ENCODE data around the gene ALOX5AP.

The ALOX5AP gene

GRCh38 chr13:30785191-30785850 lies 50.0 kb downstream of the ALOX5AP start:
- H3K36me3 Mint-ChIP-seq (ENCODE audit: low read depth), result peaks cover 2% of the 10 kb centered on the region
- H3K27ac Mint-ChIP-seq, result no peak overlapping the region
- no peak for DNase-seq
- H3K4me3 Mint-ChIP-seq, result no peak overlapping the region
- H3K27me3 Mint-ChIP-seq, result no peaks in the 10 kb centered on the region
- H3K9me3 Mint-ChIP-seq, result peaks cover 8% of the 10 kb centered on the region
- ATAC-seq, result no peak
- peaks cover 6% of the 10 kb centered on the region for H3K4me1 Mint-ChIP-seq

GRCh38 chr13:30786648-30787047 lies 51.3 kb downstream of the ALOX5AP start:
- Mint-ChIP-seq H3K9me3 (peaks cover 4% of the 10 kb centered on the region), H3K27me3 (no peaks in the 10 kb centered on the region), H3K36me3 (ENCODE audit: low read depth) (peaks cover 2% of the 10 kb centered on the region), H3K4me1 (peaks cover 6% of the 10 kb centered on the region), H3K27ac (no peak overlapping the region), H3K4me3 (no peak overlapping the region)
- DNase-seq, result no peak
- no peak for ATAC-seq

- H3K36me3 Mint-ChIP-seq (ENCODE audit: low read depth), result no peaks in the 10 kb centered on the region
- H3K4me1 Mint-ChIP-seq, result peaks cover 6% of the 10 kb centered on the region
- peak overlapping the region; percentile 31 for H3K27ac Mint-ChIP-seq
- no peaks in the 10 kb centered on the region for H3K9me3 Mint-ChIP-seq
- ATAC-seq, result no peak
- H3K27me3 Mint-ChIP-seq, result no peaks in the 10 kb centered on the region
- no peak for DNase-seq
- H3K4me3 Mint-ChIP-seq, result no peak overlapping the region
Observed at GRCh38 chr13:30787738-30788525, 52.6 kb downstream of the ALOX5AP start.

GRCh38 chr13:30789166-30789862 lies 54.0 kb downstream of the ALOX5AP start:
- no peak overlapping the region for H3K27ac Mint-ChIP-seq
- peaks cover 6% of the 10 kb centered on the region for H3K4me1 Mint-ChIP-seq
- no peaks in the 10 kb centered on the region for H3K36me3 Mint-ChIP-seq (ENCODE audit: low read depth)
- no peak for ATAC-seq
- H3K27me3 Mint-ChIP-seq, result no peaks in the 10 kb centered on the region
- no peak overlapping the region for H3K4me3 Mint-ChIP-seq
- DNase-seq, result no peak
- H3K9me3 Mint-ChIP-seq, result no peaks in the 10 kb centered on the region

- no peak for DNase-seq
- no peaks in the 10 kb centered on the region for H3K27me3 Mint-ChIP-seq
- no peak overlapping the region for H3K27ac Mint-ChIP-seq
- H3K9me3 Mint-ChIP-seq, result no peaks in the 10 kb centered on the region
- H3K4me1 Mint-ChIP-seq, result peaks cover 10% of the 10 kb centered on the region
- no peak for ATAC-seq
- H3K36me3 Mint-ChIP-seq (ENCODE audit: low read depth), result no peaks in the 10 kb centered on the region
- no peak overlapping the region for H3K4me3 Mint-ChIP-seq
Observed at GRCh38 chr13:30790592-30790991, 55.2 kb downstream of the ALOX5AP start.

- Mint-ChIP-seq H3K9me3 (no peaks in the 10 kb centered on the region), H3K4me3 (no peak overlapping the region), H3K36me3 (ENCODE audit: low read depth) (no peaks in the 10 kb centered on the region), H3K4me1 (peaks cover 19% of the 10 kb centered on the region), H3K27me3 (no peaks in the 10 kb centered on the region), H3K27ac (no peak overlapping the region)
- no peak for DNase-seq
- ATAC-seq, result no peak
Observed at GRCh38 chr13:30791354-30792001, 56.1 kb downstream of the ALOX5AP start.

GRCh38 chr13:30792285-30793000 lies 57.1 kb downstream of the ALOX5AP start:
- Mint-ChIP-seq H3K36me3 (ENCODE audit: low read depth) (no peaks in the 10 kb centered on the region), H3K9me3 (no peaks in the 10 kb centered on the region), H3K4me1 (peaks cover 29% of the 10 kb centered on the region), H3K27me3 (no peaks in the 10 kb centered on the region), H3K27ac (no peak overlapping the region), H3K4me3 (no peak overlapping the region)
- DNase-seq (no peak), ATAC-seq (no peak)

- peaks cover 26% of the 10 kb centered on the region for H3K4me1 Mint-ChIP-seq
- peak; percentile 67 for ATAC-seq
- DNase-seq, result no peak
- peak overlapping the region; percentile 73 for H3K27ac Mint-ChIP-seq
- H3K36me3 Mint-ChIP-seq (ENCODE audit: low read depth), result no peaks in the 10 kb centered on the region
- no peaks in the 10 kb centered on the region for H3K27me3 Mint-ChIP-seq
- peak overlapping the region; percentile 27 for H3K4me3 Mint-ChIP-seq
- no peaks in the 10 kb centered on the region for H3K9me3 Mint-ChIP-seq
Observed at GRCh38 chr13:30796132-30796572, 60.8 kb downstream of the ALOX5AP start.

GRCh38 chr13:30796631-30797601 lies 61.6 kb downstream of the ALOX5AP start:
- peaks cover 26% of the 10 kb centered on the region for H3K4me1 Mint-ChIP-seq
- peak overlapping the region; percentile 73 for H3K27ac Mint-ChIP-seq
- H3K4me3 Mint-ChIP-seq, result peak overlapping the region; percentile 41
- H3K27me3 Mint-ChIP-seq, result no peaks in the 10 kb centered on the region
- H3K9me3 Mint-ChIP-seq, result no peaks in the 10 kb centered on the region
- peak; percentile 27 for DNase-seq
- peak; percentile 76 for ATAC-seq
- H3K36me3 Mint-ChIP-seq (ENCODE audit: low read depth), result no peaks in the 10 kb centered on the region

GRCh38 chr13:30797847-30798535 lies 62.6 kb downstream of the ALOX5AP start:
- ATAC-seq (no peak), DNase-seq (no peak)
- H3K36me3 Mint-ChIP-seq (ENCODE audit: low read depth), result no peaks in the 10 kb centered on the region
- no peak overlapping the region for H3K4me3 Mint-ChIP-seq
- no peaks in the 10 kb centered on the region for H3K9me3 Mint-ChIP-seq
- no peak overlapping the region for H3K27ac Mint-ChIP-seq
- no peaks in the 10 kb centered on the region for H3K27me3 Mint-ChIP-seq
- peaks cover 33% of the 10 kb centered on the region for H3K4me1 Mint-ChIP-seq

GRCh38 chr13:30798776-30799355 lies 63.5 kb downstream of the ALOX5AP start:
- DNase-seq (no peak), ATAC-seq (no peak)
- no peaks in the 10 kb centered on the region for H3K36me3 Mint-ChIP-seq (ENCODE audit: low read depth)
- no peak overlapping the region for H3K27ac Mint-ChIP-seq
- H3K4me3 Mint-ChIP-seq, result no peak overlapping the region
- H3K9me3 Mint-ChIP-seq, result no peaks in the 10 kb centered on the region
- no peaks in the 10 kb centered on the region for H3K27me3 Mint-ChIP-seq
- H3K4me1 Mint-ChIP-seq, result peaks cover 37% of the 10 kb centered on the region

- no peaks in the 10 kb centered on the region for H3K27me3 Mint-ChIP-seq
- ATAC-seq (no peak), DNase-seq (no peak)
- peaks cover 37% of the 10 kb centered on the region for H3K4me1 Mint-ChIP-seq
- H3K4me3 Mint-ChIP-seq, result no peak overlapping the region
- H3K36me3 Mint-ChIP-seq (ENCODE audit: low read depth), result no peaks in the 10 kb centered on the region
- H3K9me3 Mint-ChIP-seq, result no peaks in the 10 kb centered on the region
- no peak overlapping the region for H3K27ac Mint-ChIP-seq
Observed at GRCh38 chr13:30799356-30799824, 64.0 kb downstream of the ALOX5AP start.

All from activated naive CD8-positive, alpha-beta T cell treated with anti-CD3 and anti-CD28 coated beads, Interleukin-2, amount 50 U/mL, for 24 hours (primary cell).